H9 (cell line): Measurements from ENCODE around the gene CLSTN3. TPM values are rescaled to one million over a fixed set of nuclear protein-coding genes. Genes with fewer than 3 reads are reported as not detected.

Source experiments
- DNase-seq: peaks from one replicate; pipeline ENCODE4 v3.0.0-alpha.2; 2017
- H2AFZ ChIP-seq: one replicate; pipeline ENCODE4 v1.6.1; 2013; ENCODE audit warnings: mild to moderate bottlenecking, low read length, control low read depth, moderate library complexity
- H2AK5ac ChIP-seq: 2 replicates; pipeline ENCODE4 v1.6.1; 2013; ENCODE audit warnings: low read length, control low read depth, mixed read lengths; ENCODE audit not compliant: insufficient read length
- H2BK120ac ChIP-seq: one replicate; pipeline ENCODE4 v1.6.1; 2013; ENCODE audit warnings: low read depth, mild to moderate bottlenecking, low read length, control low read depth, inconsistent platforms; ENCODE audit not compliant: poor library complexity, severe bottlenecking
- H2BK12ac ChIP-seq: 2 replicates; pipeline ENCODE4 v1.6.1; 2013; ENCODE audit warnings: low read length, control low read depth, mixed read lengths, low read depth; ENCODE audit not compliant: insufficient read length
- H2BK15ac ChIP-seq: 2 replicates; pipeline ENCODE4 v1.6.1; 2013; ENCODE audit warnings: low read depth, low read length, control low read depth
- H2BK20ac ChIP-seq: one replicate; pipeline ENCODE4 v1.6.1; 2013; ENCODE audit warnings: low read depth, mild to moderate bottlenecking, low read length, control low read depth, inconsistent platforms; ENCODE audit not compliant: poor library complexity, severe bottlenecking
- H2BK5ac ChIP-seq: 2 replicates; pipeline ENCODE4 v1.6.1; 2013; ENCODE audit warnings: low read length, control low read depth, mixed read lengths; ENCODE audit not compliant: insufficient read length
- H3K14ac ChIP-seq: 2 replicates; pipeline ENCODE4 v1.6.1; 2013; ENCODE audit warnings: low read length, control low read depth; ENCODE audit not compliant: insufficient read depth
- H3K18ac ChIP-seq: 2 replicates; pipeline ENCODE4 v1.6.1; 2013; ENCODE audit warnings: low read depth, mild to moderate bottlenecking, mixed read lengths, low read length, control low read depth; ENCODE audit not compliant: insufficient read length
- H3K23ac ChIP-seq: 2 replicates; pipeline ENCODE4 v1.6.1; 2013; ENCODE audit warnings: low read length, control low read depth, mixed read lengths, low read depth; ENCODE audit not compliant: insufficient read length
- H3K23me2 ChIP-seq: 2 replicates; pipeline ENCODE4 v1.6.1; 2013; ENCODE audit warnings: low read depth, mild to moderate bottlenecking, mixed read lengths, low read length, control low read depth; ENCODE audit not compliant: insufficient read length, poor library complexity, severe bottlenecking
- H3K27ac ChIP-seq: 2 replicates; pipeline ENCODE4 v1.5.1; 2013; ENCODE audit warnings: low read length, control low read depth, mixed read lengths, low read depth; ENCODE audit not compliant: insufficient read length
- H3K27me3 ChIP-seq: 2 replicates; pipeline ENCODE4 v1.6.1; 2013; ENCODE audit warnings: low read length, control low read depth, inconsistent platforms; ENCODE audit not compliant: insufficient read depth
- H3K4ac ChIP-seq: 2 replicates; pipeline ENCODE4 v1.6.1; 2013; ENCODE audit warnings: low read depth, mild to moderate bottlenecking, control low read depth, inconsistent platforms, low read length, moderate library complexity
- H3K4me1 ChIP-seq: 2 replicates; pipeline ENCODE4 v1.6.1; 2013; ENCODE audit warnings: low read length, control low read depth, inconsistent platforms; ENCODE audit not compliant: insufficient read depth
- H3K4me2 ChIP-seq: 2 replicates; pipeline ENCODE4 v1.6.1; 2013; ENCODE audit warnings: low read length, control low read depth, mixed read lengths; ENCODE audit not compliant: insufficient read length, insufficient read depth
- H3K56ac ChIP-seq: 2 replicates; pipeline ENCODE4 v1.6.1; 2013; ENCODE audit warnings: low read depth, mild to moderate bottlenecking, mixed read lengths, low read length, control low read depth; ENCODE audit not compliant: insufficient read length
- H3K79me1 ChIP-seq: 2 replicates; pipeline ENCODE4 v1.6.1; 2013; ENCODE audit warnings: low read depth, mild to moderate bottlenecking, moderate library complexity, low read length, control low read depth, inconsistent platforms; ENCODE audit not compliant: insufficient read depth, poor library complexity, severe bottlenecking
- H3K79me2 ChIP-seq: 2 replicates; pipeline ENCODE4 v1.6.1; 2013; ENCODE audit warnings: low read length, control low read depth, inconsistent platforms; ENCODE audit not compliant: insufficient read depth
- H3K9ac ChIP-seq: 2 replicates; pipeline ENCODE4 v1.6.1; 2013; ENCODE audit warnings: low read length, control low read depth, mixed read lengths; ENCODE audit not compliant: insufficient read length; ENCODE audit errors: extremely low read depth
- H3K9me3 ChIP-seq: one replicate; pipeline ENCODE4 v1.6.1; 2013; ENCODE audit warnings: low read depth, low read length, inconsistent platforms; ENCODE audit not compliant: control insufficient read depth
- H3T11ph ChIP-seq: one replicate; pipeline ENCODE4 v1.6.1; 2013; ENCODE audit warnings: mild to moderate bottlenecking, low read length, control low read depth, inconsistent platforms
- H4K20me1 ChIP-seq: one replicate; pipeline ENCODE4 v1.6.1; 2013; ENCODE audit not compliant: control insufficient read depth, insufficient read length, insufficient read depth
- H4K5ac ChIP-seq: 2 replicates; pipeline ENCODE4 v1.6.1; 2013; ENCODE audit warnings: low read depth, mild to moderate bottlenecking, mixed read lengths, low read length, control low read depth; ENCODE audit not compliant: insufficient read length
- H4K8ac ChIP-seq: replicated peaks from 2 replicates; pipeline ENCODE4 v1.6.1; 2013; ENCODE audit warnings: low read length, control low read depth, mixed read lengths, low read depth; ENCODE audit not compliant: insufficient read length
- H4K91ac ChIP-seq: 2 replicates; pipeline ENCODE4 v1.6.1; 2013; ENCODE audit warnings: low read depth, mild to moderate bottlenecking, moderate library complexity, mixed read lengths, low read length, control low read depth; ENCODE audit not compliant: insufficient read length
- H3K27ac Mint-ChIP-seq, 3 experiments: 2 replicates in 2 of 3; 3 replicates in 1 of 3; pipeline ENCODE4 v1.8.0; 2020 to 2021; ENCODE audit warnings: mixed read lengths in 3 of 3, mild to moderate bottlenecking in 1 of 3, moderate library complexity in 1 of 3
- H3K27me3 Mint-ChIP-seq: 2 replicates; pipeline ENCODE4 v1.8.0; 2021; ENCODE audit warnings: low read depth, mild to moderate bottlenecking, moderate library complexity, mixed read lengths
- H3K36me3 Mint-ChIP-seq, 3 experiments: 2 replicates in 2 of 3; 3 replicates in 1 of 3; pipeline ENCODE4 v1.8.0; 2020 to 2021; ENCODE audit warnings: low read depth in 3 of 3, mixed read lengths in 3 of 3; ENCODE audit not compliant: insufficient read depth in 1 of 3
- H3K4me1 Mint-ChIP-seq, 2 experiments: 2 replicates each; pipeline ENCODE4 v1.8.0; 2020; ENCODE audit warnings: mixed read lengths in 2 of 2
- H3K4me3 Mint-ChIP-seq, 2 experiments: 2 replicates in 1 of 2; 3 replicates in 1 of 2; pipeline ENCODE4 v1.8.0; 2020 to 2021; ENCODE audit warnings: mild to moderate bottlenecking in 2 of 2, mixed read lengths in 2 of 2, moderate library complexity in 1 of 2
- H3K9me3 Mint-ChIP-seq, 2 experiments: 2 replicates in 1 of 2; 3 replicates in 1 of 2; pipeline ENCODE4 v1.8.0; 2020; ENCODE audit warnings: mild to moderate bottlenecking in 2 of 2, mixed read lengths in 2 of 2, moderate library complexity in 1 of 2
- WGBS: extraction: QIAGEN DNeasy Blood & Tissue Kit; methylation state at CpG from one replicate; pipeline ENCODE4 v1.1.7; 2013; ENCODE audit warnings: missing lambda C conversion rate, low lambda C conversion rate, mixed read lengths; ENCODE audit not compliant: insufficient read length; ENCODE audit errors: extremely low coverage; 5-methylcytosine and 5-hydroxymethylcytosine counted together
- total RNA-seq: library from RNA; stranded (reverse); gene quantifications from 2 replicates; pipeline ENCODE4 v1.2.1, GENCODE V29; 2021
- TF ChIP-seq, protein P1 (sequence below): fragments of 200-600 bp; sonication (generic); conservative IDR thresholded peaks from 3 replicates; pipeline ENCODE4 v1.8.0; 2021; ENCODE audit warnings: antibody characterized with exemption, mild to moderate bottlenecking

Gene CLSTN3
- total RNA-seq, 1 experiment from 2014 or later = 26.2 TPM

GRCh38 chr12:7137908-7138307 is 7.7 kb downstream of the CLSTN3 start:
- H2AK5ac ChIP-seq = no peak overlapping the region
- no peak overlapping the region for H3K56ac ChIP-seq
- H2AFZ ChIP-seq = no peak overlapping the region
- H3K4ac ChIP-seq = no peak overlapping the region
- H3K4me2 ChIP-seq = no peak overlapping the region
- Mint-ChIP-seq H3K27me3 (no peaks in the 10 kb centered on the region), H3K4me3 (no peak overlapping the region), H3K36me3 (peaks cover 17 to 62% (median 33%) of the 10 kb centered on the region in 3 experiments; a peak in 6 of 7 replicates), H3K27ac (no peak overlapping the region), H3K9me3 (no peaks in the 10 kb centered on the region), H3K4me1 (no peaks in the 10 kb centered on the region)
- H3K23ac ChIP-seq = no peak overlapping the region
- H3K79me1 ChIP-seq = no peaks in the 10 kb centered on the region
- H3K79me2 ChIP-seq = no peaks in the 10 kb centered on the region
- H4K5ac ChIP-seq = no peak overlapping the region
- no peak overlapping the region for H3K18ac ChIP-seq
- TF ChIP-seq, protein P1, sequence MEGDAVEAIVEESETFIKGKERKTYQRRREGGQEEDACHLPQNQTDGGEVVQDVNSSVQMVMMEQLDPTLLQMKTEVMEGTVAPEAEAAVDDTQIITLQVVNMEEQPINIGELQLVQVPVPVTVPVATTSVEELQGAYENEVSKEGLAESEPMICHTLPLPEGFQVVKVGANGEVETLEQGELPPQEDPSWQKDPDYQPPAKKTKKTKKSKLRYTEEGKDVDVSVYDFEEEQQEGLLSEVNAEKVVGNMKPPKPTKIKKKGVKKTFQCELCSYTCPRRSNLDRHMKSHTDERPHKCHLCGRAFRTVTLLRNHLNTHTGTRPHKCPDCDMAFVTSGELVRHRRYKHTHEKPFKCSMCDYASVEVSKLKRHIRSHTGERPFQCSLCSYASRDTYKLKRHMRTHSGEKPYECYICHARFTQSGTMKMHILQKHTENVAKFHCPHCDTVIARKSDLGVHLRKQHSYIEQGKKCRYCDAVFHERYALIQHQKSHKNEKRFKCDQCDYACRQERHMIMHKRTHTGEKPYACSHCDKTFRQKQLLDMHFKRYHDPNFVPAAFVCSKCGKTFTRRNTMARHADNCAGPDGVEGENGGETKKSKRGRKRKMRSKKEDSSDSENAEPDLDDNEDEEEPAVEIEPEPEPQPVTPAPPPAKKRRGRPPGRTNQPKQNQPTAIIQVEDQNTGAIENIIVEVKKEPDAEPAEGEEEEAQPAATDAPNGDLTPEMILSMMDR = no peak
- no peak overlapping the region for H2BK20ac ChIP-seq
- WGBS = no CpG with 5 or more reads among the region's 4 CpGs
- no peak overlapping the region for H2BK5ac ChIP-seq
- H2BK12ac ChIP-seq = no peak overlapping the region
- no peaks in the 10 kb centered on the region for H3K23me2 ChIP-seq
- no peaks in the 10 kb centered on the region for H3K4me1 ChIP-seq
- H3K14ac ChIP-seq = no peak overlapping the region
- no peak overlapping the region for H4K8ac ChIP-seq
- no peak overlapping the region for H3K9ac ChIP-seq
- H4K91ac ChIP-seq = no peak overlapping the region
- H2BK15ac ChIP-seq = no peak overlapping the region
- DNase-seq = no peak
- H3K27me3 ChIP-seq = no peaks in the 10 kb centered on the region
- no peak overlapping the region for H3K27ac ChIP-seq
- no peak overlapping the region for H2BK120ac ChIP-seq
- no peaks in the 10 kb centered on the region for H4K20me1 ChIP-seq
- no peaks in the 10 kb centered on the region for H3K9me3 ChIP-seq
- H3T11ph ChIP-seq = no peak overlapping the region
